KOPT-K1 (cell line): Measurements from ENCODE around the gene DIRAS2.
"Not testable (repeated sequence)": the region's sequence is repeated elsewhere in the genome, so short reads cannot be mapped to it uniquely, and the experiment has no call there.

ENCODE experiments used
- H3K27ac ChIP-seq: fragments of 200-600 bp; sonication (generic); 2 replicates; pipeline ENCODE4 v1.5.1; 2016; ENCODE audit warnings: antibody characterized with exemption, mild to moderate bottlenecking, low read depth, low read length; ENCODE audit not compliant: poor library complexity, severe bottlenecking
- H3K36me3 ChIP-seq: fragments of 200-600 bp; sonication (generic); 2 replicates; pipeline ENCODE4 v1.5.1; 2017; ENCODE audit warnings: antibody characterized with exemption, mild to moderate bottlenecking, low read length, moderate library complexity; ENCODE audit not compliant: insufficient read depth
- H3K9me3 ChIP-seq: fragments of 200-600 bp; sonication (generic); 2 replicates; pipeline ENCODE4 v1.5.1; 2017; ENCODE audit warnings: antibody characterized with exemption, low read length, mild to moderate bottlenecking; ENCODE audit not compliant: insufficient read depth, poor library complexity, severe bottlenecking

DIRAS2 gene, protein sequence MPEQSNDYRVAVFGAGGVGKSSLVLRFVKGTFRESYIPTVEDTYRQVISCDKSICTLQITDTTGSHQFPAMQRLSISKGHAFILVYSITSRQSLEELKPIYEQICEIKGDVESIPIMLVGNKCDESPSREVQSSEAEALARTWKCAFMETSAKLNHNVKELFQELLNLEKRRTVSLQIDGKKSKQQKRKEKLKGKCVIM

DNA sequence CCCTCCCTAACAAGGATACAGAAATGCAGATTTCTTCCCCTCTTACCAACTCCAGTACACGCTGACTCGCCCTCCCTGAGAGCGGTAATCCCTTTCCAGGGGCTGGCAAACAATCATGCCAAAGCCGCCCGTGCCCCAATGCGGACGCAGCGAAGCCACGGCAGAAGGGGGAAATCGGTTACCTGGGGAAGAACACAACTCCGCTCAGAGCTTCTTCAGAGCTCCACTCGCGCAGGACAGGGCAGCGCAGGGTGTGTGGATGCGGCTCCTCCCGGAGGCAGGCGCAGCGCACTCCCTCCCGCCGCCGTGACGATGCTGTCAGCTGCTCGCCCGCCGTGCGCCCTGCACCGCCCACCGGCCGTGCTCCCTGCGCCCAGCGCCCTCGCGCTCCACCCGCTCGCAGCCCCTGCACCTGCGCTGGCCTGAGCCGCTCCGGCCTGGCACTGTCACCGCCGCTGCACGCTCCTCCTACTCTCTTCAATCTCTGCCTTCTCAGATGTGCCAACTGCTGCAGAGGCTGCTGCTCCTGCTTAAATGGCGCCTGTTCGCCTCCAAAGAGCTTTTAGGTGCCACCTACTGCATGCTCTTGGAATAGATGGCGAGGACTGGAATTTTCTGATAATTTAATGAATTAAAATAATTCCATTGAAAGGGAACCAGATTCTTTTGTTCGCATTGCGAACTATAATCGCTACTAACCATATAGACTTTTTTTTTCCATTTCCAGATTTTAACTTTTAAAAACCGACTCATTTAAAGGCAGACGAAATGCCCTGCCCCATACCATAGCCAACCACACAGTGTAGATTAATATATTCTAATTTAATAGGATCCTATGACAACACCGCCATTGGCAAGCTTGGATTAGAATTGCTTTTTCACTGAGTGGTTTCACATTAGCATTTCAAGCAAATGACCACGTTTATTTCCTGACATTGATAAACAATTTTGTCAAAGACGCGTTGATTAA is at the start of gene DIRAS2:
DIRAS2 (minus strand) TSS at position 255 of the 970 bp plus-strand sequence. CDS start 28,997 bp downstream, outside the sequence.
- Histone ChIP-seq H3K27ac (no peak within 1 kb of the TSS), H3K36me3 (no peaks in the 10 kb centered on the region), H3K9me3 (no peaks in the 10 kb centered on the region)

DNA sequence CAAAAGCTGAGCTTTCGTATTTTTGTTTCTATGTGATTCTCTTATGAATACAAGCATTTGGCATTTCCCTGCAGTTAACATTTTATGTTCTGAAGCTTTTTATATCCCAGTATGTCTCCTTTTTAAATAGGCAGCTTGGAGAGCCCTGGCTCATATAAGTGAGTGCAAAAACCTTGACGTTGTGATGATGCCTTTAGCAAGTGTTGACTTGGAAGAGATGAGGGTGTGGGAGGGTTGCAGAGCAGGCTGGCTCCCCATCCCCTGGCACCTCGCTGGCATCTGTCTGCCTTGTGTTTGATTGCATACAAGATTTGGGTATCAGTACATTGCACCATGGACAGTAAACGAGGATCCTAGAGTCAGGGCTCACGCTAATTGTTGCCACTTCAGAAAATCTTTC is 42.1 kb upstream of the DIRAS2 start:
- Histone ChIP-seq H3K27ac (no peak overlapping the region), H3K36me3 (no peaks in the 10 kb centered on the region), H3K9me3 (no peaks in the 10 kb centered on the region)

DNA sequence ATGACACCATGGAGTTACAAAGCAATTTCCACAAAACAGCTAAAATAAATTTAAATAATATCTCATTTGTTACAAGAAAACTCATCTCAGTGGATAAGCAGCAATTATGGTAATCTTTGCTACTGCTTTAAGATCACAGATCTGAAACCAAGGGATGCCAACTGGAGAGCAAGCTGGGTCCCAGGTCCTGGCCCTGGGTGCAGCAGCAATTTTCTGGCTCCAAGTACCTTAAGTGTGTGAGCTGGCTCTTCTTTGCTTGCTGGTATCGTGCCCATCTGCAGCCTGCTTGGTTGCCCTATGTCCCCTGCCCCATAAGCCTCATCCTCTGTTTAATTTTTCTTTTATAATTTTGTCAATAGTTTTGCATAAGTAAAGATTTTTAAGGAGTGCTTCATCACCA is 41.5 kb upstream of the DIRAS2 start:
- Histone ChIP-seq H3K9me3 (no peaks in the 10 kb centered on the region), H3K27ac (no peak overlapping the region), H3K36me3 (no peaks in the 10 kb centered on the region)

DNA sequence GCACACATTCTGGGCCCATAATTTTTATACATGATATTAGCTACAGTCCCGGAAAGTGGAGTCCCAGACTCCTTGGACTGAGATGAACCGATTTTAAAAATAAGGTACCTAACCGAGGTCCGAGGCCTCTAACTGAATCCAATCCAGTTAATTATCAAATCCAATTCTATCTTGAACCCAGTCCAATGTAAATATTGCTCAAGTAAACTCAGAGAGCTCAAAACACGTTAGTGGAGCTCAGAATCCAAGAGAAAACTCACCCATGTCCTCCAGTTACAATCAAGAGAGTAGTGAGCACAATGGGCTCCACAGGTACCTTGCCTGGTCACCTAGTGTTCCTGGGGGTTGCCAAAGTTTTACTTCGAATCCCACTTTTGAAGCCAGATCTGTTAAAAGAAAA is 37.9 kb upstream of the DIRAS2 start:
- Histone ChIP-seq H3K9me3 (no peaks in the 10 kb centered on the region), H3K27ac (no peak overlapping the region), H3K36me3 (no peaks in the 10 kb centered on the region)

DNA sequence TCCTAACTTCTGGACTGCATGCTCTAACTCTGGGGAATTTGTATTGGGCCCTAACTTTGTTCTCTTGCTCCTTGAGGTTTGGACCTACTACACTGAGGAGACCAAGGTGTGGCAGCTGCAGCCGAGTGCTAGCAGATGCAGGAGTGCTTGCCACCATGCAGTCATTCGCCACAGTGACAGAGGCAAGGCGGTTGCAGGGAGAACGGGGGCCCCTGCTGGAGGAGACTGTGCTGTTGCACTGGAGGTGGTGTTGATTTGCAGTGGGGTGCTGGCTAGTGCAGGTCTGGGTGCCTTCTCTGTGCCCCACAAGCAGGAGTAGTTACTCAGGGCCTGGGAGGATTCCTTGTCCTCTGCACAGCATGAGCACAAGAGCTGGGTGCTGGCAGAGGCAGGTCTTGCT is 22.4 kb upstream of the DIRAS2 start:
- no peak overlapping the region for H3K27ac ChIP-seq
- H3K9me3 ChIP-seq, result no peaks in the 10 kb centered on the region
- no peaks in the 10 kb centered on the region for H3K36me3 ChIP-seq

DNA sequence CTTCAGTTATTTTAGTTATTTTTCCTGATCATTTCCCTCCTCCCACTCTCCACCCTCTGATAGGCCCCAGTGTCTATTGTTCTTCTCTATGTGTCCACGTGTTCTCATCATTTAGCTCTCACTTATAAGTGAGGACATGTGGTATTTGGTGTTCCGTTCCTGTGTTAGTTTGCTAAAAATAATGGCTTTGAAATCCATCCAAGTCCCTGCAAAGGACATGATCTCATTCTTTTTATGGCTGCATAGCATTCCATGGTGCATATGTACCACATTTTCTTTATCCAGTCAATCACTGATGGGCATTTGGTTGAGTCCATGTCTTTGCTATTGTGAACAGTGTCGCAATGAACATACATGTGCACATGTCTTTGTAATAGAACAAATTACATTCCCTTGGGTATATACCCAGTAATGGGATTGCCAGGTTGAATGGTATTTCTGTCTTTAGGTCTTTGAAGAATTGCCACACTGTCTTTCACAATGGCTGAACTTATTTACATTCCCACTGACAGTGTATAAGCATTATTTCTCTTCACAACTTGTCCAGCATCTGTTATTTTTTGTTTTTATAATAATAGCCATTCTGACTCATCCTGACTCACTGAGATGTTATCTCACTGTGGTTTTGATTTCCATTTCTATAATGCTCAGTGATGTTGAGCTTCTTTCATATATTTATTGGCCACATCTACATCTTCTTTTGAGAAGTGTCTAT is 17.2 kb upstream of the DIRAS2 start:
- H3K9me3 ChIP-seq, result no peaks in the 10 kb centered on the region
- H3K36me3 ChIP-seq, result no peaks in the 10 kb centered on the region
- H3K27ac ChIP-seq, result no peak overlapping the region

DNA sequence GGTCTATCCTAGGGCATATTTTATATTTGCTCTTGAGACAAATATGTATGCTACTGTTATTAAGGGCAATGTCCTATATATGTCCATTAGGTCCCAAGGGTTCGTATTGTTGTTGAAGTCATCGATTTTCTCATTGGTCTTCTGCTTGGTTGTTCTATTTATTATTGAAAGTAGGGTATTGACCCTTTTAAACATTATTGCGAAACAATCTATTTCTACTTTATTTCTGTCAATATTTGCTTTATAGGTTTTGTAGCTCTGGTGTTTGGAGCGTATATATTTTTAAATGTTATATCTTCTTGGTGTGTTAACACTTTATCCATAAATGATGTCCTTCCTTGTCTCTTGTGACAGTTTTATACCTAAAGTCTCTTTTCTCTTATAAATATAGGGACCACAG is 16.2 kb upstream of the DIRAS2 start:
- no peaks in the 10 kb centered on the region for H3K36me3 ChIP-seq
- H3K9me3 ChIP-seq, result no peaks in the 10 kb centered on the region

DNA sequence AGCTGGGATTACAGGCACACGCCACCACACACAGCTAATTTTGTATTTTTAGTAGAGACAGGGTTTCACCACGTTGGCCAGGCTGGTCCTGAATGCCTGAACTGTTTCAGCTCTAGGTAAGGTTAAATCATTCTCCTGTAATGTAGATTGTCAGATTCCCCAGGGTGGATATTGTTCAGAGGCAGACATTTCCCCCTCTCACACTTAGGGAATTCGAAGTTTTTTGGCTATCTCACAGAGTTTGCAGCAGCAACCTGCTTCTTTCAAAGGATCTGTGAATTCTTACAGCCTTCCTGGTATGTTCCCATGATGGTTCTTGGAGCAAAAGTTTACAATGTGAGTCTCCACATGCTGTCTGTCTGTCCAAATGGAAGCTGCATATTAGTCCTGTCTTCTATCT is 15.6 kb upstream of the DIRAS2 start:
- no peak overlapping the region for H3K27ac ChIP-seq
- H3K36me3 ChIP-seq, result no peaks in the 10 kb centered on the region

More for the DNA sequence above, 16.2 kb upstream of the DIRAS2 start:
- H3K27ac ChIP-seq, result no peak overlapping the region

DNA sequence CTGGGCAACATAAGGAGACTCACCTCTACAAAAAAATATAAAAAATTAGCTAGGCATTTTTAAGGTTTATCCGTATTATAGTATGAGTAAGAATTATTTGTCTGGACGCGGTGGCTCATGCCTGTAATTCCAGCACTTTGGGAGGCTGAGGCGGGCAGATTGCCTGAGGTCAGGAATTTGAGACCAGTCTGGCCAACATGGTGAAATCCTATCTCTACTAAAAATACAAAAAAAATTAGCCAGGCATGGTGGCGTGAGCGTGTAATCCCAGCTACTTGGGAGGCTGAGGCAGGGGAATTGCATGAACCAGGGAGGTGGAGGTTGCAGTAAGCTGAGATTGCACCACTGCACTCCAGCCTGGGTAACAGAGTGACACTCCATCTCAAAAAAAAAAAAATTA is 14.3 kb upstream of the DIRAS2 start:
- H3K36me3 ChIP-seq, H3K27ac ChIP-seq, H3K9me3 ChIP-seq: not testable (repeated sequence)

More for the DNA sequence above, 15.6 kb upstream of the DIRAS2 start:
- H3K9me3 ChIP-seq, result no peaks in the 10 kb centered on the region

DNA sequence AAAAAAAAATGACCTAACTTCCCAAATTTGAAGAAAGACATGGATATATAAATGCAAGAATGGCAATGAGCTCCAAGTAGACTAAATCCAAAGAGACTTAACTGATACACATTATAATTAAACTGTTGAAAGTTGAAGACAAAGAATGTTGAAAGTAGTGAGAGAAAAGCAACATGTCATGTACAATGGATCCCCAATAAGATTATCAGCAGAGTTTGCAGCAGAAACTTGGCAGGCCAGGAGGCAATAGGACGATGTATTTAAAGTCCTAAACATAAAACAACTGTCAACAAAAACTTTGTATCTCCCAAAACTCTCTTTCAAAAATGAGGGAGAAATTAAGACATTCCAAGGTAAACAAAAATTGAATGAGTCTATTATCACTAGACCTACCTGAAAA is 8.6 kb upstream of the DIRAS2 start:
- H3K27ac ChIP-seq, result no peak overlapping the region
- H3K9me3 ChIP-seq, result peaks cover 11% of the 10 kb centered on the region
- no peaks in the 10 kb centered on the region for H3K36me3 ChIP-seq

DNA sequence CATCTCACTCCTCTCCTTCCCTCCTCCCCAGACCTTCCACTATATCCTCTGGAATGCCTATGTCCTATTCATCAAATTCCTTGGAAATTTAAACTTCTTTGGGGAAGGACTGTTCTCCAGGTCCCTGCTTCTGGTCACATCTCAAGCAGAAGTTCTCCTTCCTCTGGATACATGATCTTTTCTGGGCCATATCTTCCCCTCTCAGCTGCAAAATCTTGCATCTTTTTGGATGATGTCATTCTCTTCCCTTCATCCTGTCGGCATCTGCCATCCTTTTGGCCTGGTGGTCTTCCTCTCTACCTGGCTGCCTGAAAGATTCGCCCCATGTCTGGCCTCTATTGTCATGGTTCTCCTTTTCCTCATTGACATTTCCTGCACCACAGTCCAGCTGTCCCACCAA is 5.2 kb upstream of the DIRAS2 start:
- Histone ChIP-seq H3K9me3 (peaks cover 11% of the 10 kb centered on the region), H3K27ac (no peak overlapping the region), H3K36me3 (no peaks in the 10 kb centered on the region)

DNA sequence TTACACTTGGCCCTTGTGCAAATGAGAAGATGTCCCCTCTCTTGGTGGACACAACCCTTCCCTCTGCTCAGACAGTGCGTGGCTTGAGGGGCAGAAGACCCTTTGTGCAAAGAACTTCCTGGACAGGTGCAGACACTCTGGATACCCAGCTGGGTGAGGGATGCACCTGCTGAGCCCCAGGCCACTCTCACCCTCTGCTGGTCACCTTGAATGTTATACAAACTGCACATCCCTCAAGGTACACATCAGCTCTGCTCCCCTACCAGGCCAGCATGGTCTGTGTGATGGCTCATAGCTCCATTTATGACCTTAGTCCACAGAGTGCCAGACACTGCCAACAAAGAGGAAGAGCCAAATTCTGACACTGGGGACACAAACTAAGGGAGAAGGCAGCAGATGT is 3.1 kb upstream of the DIRAS2 start:
- Histone ChIP-seq H3K36me3 (no peaks in the 10 kb centered on the region), H3K27ac (no peak overlapping the region), H3K9me3 (peaks cover 5% of the 10 kb centered on the region)

DNA sequence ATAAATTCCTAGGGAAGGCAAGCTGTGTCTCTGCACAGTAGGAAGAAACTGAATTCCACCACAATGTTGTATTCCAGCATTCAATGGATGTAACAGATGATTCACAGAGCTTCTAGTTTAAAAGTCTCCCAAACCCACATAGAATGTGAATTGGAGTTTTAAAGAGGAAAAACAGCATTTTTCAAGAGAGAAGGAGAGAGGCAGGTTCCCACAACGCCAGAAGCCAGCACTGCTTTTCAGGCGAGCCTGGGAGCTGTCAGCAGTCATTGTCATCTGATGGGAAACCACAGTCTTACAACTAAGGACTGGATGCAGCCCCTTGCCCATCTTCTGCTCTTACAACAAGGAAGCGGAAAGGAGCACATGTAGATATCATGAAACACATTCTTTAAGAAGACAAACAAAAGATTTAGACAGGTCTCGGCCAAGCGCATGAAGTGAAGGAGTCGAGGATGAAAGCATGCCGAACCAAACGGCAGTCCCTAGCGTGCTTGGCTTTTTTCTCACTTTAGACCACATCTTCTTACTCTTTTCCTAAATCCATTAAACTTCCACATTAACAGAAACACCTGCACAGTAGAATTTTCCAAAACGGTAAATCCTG is 638 bp downstream of the DIRAS2 start:
- H3K36me3 ChIP-seq, result no peaks in the 10 kb centered on the region
- H3K27ac ChIP-seq, result no peak overlapping the region
- H3K9me3 ChIP-seq, result no peaks in the 10 kb centered on the region

DNA sequence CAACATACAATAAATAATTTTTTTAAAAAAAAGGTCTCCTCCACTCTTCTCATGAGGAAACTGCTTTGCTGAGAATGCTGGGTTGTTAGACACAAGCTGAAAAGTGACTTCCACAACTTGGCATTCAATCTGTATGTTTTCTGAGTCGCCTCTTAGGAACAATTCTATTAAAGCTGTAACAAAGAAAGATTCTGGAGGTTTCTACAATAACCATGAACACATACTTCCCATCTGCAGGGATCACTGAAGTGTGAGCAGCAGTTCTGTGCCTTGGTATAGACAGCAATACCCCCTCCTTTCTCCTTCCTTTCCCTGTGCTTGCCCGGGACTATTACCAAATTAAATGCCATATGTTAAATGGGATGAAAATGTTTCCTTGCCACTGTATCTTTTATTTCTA is 1.5 kb downstream of the DIRAS2 start:
- Histone ChIP-seq H3K27ac (no peak overlapping the region), H3K36me3 (no peaks in the 10 kb centered on the region), H3K9me3 (no peaks in the 10 kb centered on the region)

DNA sequence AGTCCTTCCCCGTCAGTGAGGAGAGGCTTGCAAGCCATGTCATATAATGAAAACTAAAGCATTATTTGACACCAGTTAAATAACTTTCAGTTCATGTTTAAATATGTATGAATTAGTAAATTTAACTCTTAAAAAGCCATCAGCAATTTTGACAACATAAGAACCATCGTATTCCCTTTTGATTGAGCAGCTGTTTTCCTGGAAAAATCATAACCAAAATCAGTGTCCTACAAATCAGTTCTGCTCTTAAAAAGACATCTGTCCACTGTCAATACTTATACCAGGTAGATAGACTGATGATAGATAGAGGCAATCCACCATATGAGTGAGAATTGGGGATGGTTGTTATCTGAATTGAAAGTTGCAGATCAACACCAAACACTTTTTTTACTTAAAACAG is 2.3 kb downstream of the DIRAS2 start:
- Histone ChIP-seq H3K9me3 (no peaks in the 10 kb centered on the region), H3K27ac (no peak overlapping the region), H3K36me3 (no peaks in the 10 kb centered on the region)
